Stimulated activated CD4-positive, alpha-beta T cell treated with anti-CD3 and anti-CD28 coated beads, TNF-alpha, amount 100 ng/mL, for 24 hours (primary cell): ENCODE results near the gene PRPF19.

Experiments used
- DNase-seq, 3 experiments: peaks; one replicate each; pipeline ENCODE4 v3.0.0-alpha.2; 2020; ENCODE audit warnings: low read depth in 3 of 3

PRPF19 gene

GRCh38 chr11:60937811-60938210, 31.4 kb upstream of the PRPF19 start:
- DNase-seq: no peak

GRCh38 chr11:60937144-60937527, 30.8 kb upstream of the PRPF19 start:
- DNase-seq: no peak

- DNase-seq: no peak
Observed at GRCh38 chr11:60936467-60937143, 30.2 kb upstream of the PRPF19 start.

- no peak for DNase-seq
Observed at GRCh38 chr11:60935676-60936442, 29.5 kb upstream of the PRPF19 start.

- DNase-seq: no peak
Observed at GRCh38 chr11:60934790-60935605, 28.6 kb upstream of the PRPF19 start.

GRCh38 chr11:60934124-60934789, 27.9 kb upstream of the PRPF19 start:
- DNase-seq: no peak

GRCh38 chr11:60933416-60934123, 27.2 kb upstream of the PRPF19 start:
- DNase-seq: no peak

GRCh38 chr11:60932605-60933356, 26.4 kb upstream of the PRPF19 start:
- DNase-seq: no peak

GRCh38 chr11:60931917-60932316, 25.5 kb upstream of the PRPF19 start:
- DNase-seq: no peak

- no peak for DNase-seq
Observed at GRCh38 chr11:60930394-60930793, 24.0 kb upstream of the PRPF19 start.

- no peak for DNase-seq
Observed at GRCh38 chr11:60929764-60930163, 23.4 kb upstream of the PRPF19 start.

GRCh38 chr11:60928563-60929001, 22.2 kb upstream of the PRPF19 start:
- DNase-seq: no peak

GRCh38 chr11:60927600-60927999, 21.2 kb upstream of the PRPF19 start:
- no peak for DNase-seq

GRCh38 chr11:60927061-60927592, 20.7 kb upstream of the PRPF19 start:
- DNase-seq: no peak

GRCh38 chr11:60926500-60926899, 20.1 kb upstream of the PRPF19 start:
- DNase-seq: no peak

GRCh38 chr11:60925868-60926267, 19.5 kb upstream of the PRPF19 start:
- DNase-seq: no peak

GRCh38 chr11:60924906-60925853, 18.8 kb upstream of the PRPF19 start:
- no peak for DNase-seq

GRCh38 chr11:60924110-60924905, 17.9 kb upstream of the PRPF19 start, which contains the start of gene TMEM132A:
TSS of gene TMEM132A (plus strand) at chr11:60924460. CDS start at chr11:60924634, 174 bp downstream.
- no peak for DNase-seq
